Astrocyte (in vitro differentiated cells and primary cell): ENCODE data around the gene SLC6A13. TPM values are rescaled to one million over a fixed set of nuclear protein-coding genes. Genes with fewer than 3 reads are reported as not detected.

Source experiments
- DNase-seq: peaks from one replicate; pipeline ENCODE4 v3.0.0-alpha.2; 2010; ENCODE audit warnings: low read depth
- FAIRE-seq: peaks from 2 replicates; lab custom pipeline; 2011; peaks lifted over from hg19 to GRCh38; lab: Jason Lieb, UNC
- H2AFZ ChIP-seq: 2 replicates; pipeline ENCODE4 v1.6.0; 2012; ENCODE audit warnings: low read depth, low read length, inconsistent platforms
- H3K27ac ChIP-seq: 2 replicates; pipeline ENCODE4 v1.5.1; 2011; ENCODE audit warnings: low read depth, low read length, inconsistent platforms
- H3K27me3 ChIP-seq: 2 replicates; pipeline ENCODE4 v1.6.0; 2011; ENCODE audit warnings: low read length, inconsistent platforms; ENCODE audit not compliant: insufficient read depth
- H3K36me3 ChIP-seq: 2 replicates; pipeline ENCODE4 v1.5.1; 2011; ENCODE audit warnings: low read length, inconsistent platforms; ENCODE audit not compliant: insufficient read depth
- H3K4me1 ChIP-seq: 2 replicates; pipeline ENCODE4 v1.5.1; 2011; ENCODE audit warnings: low read length, inconsistent platforms; ENCODE audit not compliant: insufficient read depth
- H3K4me2 ChIP-seq: 2 replicates; pipeline ENCODE4 v1.6.0; 2012; ENCODE audit warnings: low read length, inconsistent platforms
- H3K4me3 ChIP-seq: 2 replicates; pipeline ENCODE4 v1.5.1; 2011; ENCODE audit warnings: low read depth, mild to moderate bottlenecking, low read length, inconsistent platforms; ENCODE audit not compliant: insufficient read depth
- H3K79me2 ChIP-seq: 2 replicates; pipeline ENCODE4 v1.6.0; 2012; ENCODE audit warnings: mild to moderate bottlenecking, low read length, inconsistent platforms; ENCODE audit not compliant: insufficient read depth
- H3K9ac ChIP-seq: 2 replicates; pipeline ENCODE4 v1.6.0; 2012; ENCODE audit warnings: mild to moderate bottlenecking, low read length, inconsistent platforms
- H3K9me3 ChIP-seq: 2 replicates; pipeline ENCODE4 v1.5.1; 2012; ENCODE audit warnings: low read depth, mild to moderate bottlenecking, low read length, inconsistent platforms; ENCODE audit not compliant: insufficient read depth
- H4K20me1 ChIP-seq: 2 replicates; pipeline ENCODE4 v1.6.0; 2012; ENCODE audit warnings: low read length, inconsistent platforms; ENCODE audit not compliant: insufficient read depth
- H3K27ac Mint-ChIP-seq: one replicate; pipeline ENCODE4 v1.8.0; 2021; ENCODE audit warnings: mild to moderate bottlenecking, mixed read lengths; ENCODE audit not compliant: unreplicated experiment
- H3K27me3 Mint-ChIP-seq: one replicate; pipeline ENCODE4 v1.8.0; 2021; ENCODE audit warnings: low read depth, mixed read lengths; ENCODE audit not compliant: unreplicated experiment
- H3K36me3 Mint-ChIP-seq: one replicate; pipeline ENCODE4 v1.8.0; 2021; ENCODE audit warnings: low read depth, mixed read lengths; ENCODE audit not compliant: unreplicated experiment
- H3K4me1 Mint-ChIP-seq: one replicate; pipeline ENCODE4 v1.8.0; 2021; ENCODE audit warnings: low read depth, mixed read lengths; ENCODE audit not compliant: unreplicated experiment
- H3K4me3 Mint-ChIP-seq: one replicate; pipeline ENCODE4 v1.8.0; 2021; ENCODE audit warnings: mild to moderate bottlenecking, moderate library complexity, mixed read lengths; ENCODE audit not compliant: unreplicated experiment
- H3K9me3 Mint-ChIP-seq: one replicate; pipeline ENCODE4 v1.8.0; 2021; ENCODE audit warnings: mild to moderate bottlenecking, mixed read lengths; ENCODE audit not compliant: unreplicated experiment
- EZH2 ChIP-seq: IDR thresholded peaks from 2 replicates; pipeline ENCODE4 v1.6.1; 2012; ENCODE audit warnings: mild to moderate bottlenecking, low read length, inconsistent platforms; ENCODE audit not compliant: insufficient read depth
- total RNA-seq: library from RNA; stranded (reverse); gene quantifications from 2 replicates; pipeline ENCODE4 v1.2.1, GENCODE V29; 2021
- TF ChIP-seq, protein P1 (sequence below): IDR thresholded peaks from 2 replicates; pipeline ENCODE4 v1.5.1; 2011; ENCODE audit warnings: low read depth, mild to moderate bottlenecking, inconsistent platforms, low read length, moderate library complexity; ENCODE audit not compliant: insufficient read depth

SLC6A13 gene
- total RNA-seq, 1 donor from 2014 or later, result 2.6 TPM

DNA sequence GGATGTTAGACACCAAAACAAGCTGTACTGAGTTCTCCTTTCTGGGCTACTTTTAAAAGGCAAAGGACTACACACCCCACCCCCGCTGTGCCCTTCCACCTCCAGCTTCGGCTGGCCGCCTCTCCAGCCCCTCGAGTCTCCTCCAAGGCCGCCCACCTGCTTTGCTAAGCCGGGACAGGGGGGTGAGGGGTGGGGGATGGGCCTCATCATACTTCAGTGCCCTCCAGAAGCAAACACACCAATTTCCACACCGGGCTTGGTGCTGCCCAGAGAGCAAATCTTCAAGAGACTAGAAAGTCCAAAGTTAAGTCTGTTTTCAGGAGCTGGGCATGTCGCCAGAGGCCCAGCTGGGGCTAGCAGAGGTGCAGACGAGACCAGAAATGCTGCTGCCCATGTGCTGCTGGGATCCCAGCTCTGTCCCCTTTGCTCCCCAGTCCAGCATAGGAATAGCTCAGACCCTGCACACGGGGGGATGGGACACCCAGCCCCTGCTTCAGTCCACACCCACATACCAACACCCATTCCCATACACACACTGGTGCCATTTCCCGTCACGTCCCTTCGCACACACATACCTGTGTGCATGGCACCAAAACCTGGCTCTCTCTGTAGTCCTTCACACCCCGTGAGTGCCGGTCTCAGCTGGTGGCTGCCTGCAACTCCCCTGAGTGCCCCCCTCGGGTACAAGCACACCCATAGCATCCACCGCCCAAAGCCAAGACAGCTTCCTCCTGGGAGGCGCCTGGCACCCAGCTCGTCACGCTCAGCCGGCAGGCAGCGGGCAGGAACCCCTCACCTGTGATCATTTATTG is 49.7 kb downstream of the SLC6A13 start:
- FAIRE-seq (no peak), DNase-seq (no peak)
- no peak overlapping the region for H3K9ac ChIP-seq
- Mint-ChIP-seq H3K4me3 (peak overlapping the region; percentile 6), H3K27me3 (peaks cover 42% of the 10 kb centered on the region), H3K9me3 (peaks cover 4% of the 10 kb centered on the region), H3K4me1 (peaks cover 12% of the 10 kb centered on the region), H3K27ac (no peak overlapping the region), H3K36me3 (peaks cover 13% of the 10 kb centered on the region)
- no peaks in the 10 kb centered on the region for H4K20me1 ChIP-seq
- H3K79me2 ChIP-seq, result no peaks in the 10 kb centered on the region
- no peak overlapping the region for H3K4me2 ChIP-seq
- H3K36me3 ChIP-seq, result no peaks in the 10 kb centered on the region
- peaks cover 25% of the 10 kb centered on the region for H3K27me3 ChIP-seq
- no peak overlapping the region for H2AFZ ChIP-seq
- H3K9me3 ChIP-seq, result no peaks in the 10 kb centered on the region
- H3K4me3 ChIP-seq, result no peak overlapping the region
- no peak overlapping the region for H3K27ac ChIP-seq
- no peaks in the 10 kb centered on the region for H3K4me1 ChIP-seq
- TF ChIP-seq EZH2, result peak; percentile 53
- TF ChIP-seq, protein P1, sequence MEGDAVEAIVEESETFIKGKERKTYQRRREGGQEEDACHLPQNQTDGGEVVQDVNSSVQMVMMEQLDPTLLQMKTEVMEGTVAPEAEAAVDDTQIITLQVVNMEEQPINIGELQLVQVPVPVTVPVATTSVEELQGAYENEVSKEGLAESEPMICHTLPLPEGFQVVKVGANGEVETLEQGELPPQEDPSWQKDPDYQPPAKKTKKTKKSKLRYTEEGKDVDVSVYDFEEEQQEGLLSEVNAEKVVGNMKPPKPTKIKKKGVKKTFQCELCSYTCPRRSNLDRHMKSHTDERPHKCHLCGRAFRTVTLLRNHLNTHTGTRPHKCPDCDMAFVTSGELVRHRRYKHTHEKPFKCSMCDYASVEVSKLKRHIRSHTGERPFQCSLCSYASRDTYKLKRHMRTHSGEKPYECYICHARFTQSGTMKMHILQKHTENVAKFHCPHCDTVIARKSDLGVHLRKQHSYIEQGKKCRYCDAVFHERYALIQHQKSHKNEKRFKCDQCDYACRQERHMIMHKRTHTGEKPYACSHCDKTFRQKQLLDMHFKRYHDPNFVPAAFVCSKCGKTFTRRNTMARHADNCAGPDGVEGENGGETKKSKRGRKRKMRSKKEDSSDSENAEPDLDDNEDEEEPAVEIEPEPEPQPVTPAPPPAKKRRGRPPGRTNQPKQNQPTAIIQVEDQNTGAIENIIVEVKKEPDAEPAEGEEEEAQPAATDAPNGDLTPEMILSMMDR, result no peak

DNA sequence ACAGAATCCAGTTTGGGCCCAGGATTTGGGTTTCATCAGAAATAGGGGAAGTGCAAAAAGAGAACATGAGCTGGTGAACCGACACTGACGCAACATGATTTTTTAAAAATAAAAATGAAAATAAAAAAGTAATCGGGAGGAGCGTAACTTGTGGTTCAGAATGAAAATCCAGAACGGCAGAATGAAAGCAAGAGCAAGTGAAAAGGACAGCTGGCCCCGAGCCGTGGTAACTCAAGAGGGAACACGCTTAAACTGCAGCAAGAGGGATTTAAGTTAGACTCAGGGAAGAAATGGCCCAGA is 50.3 kb downstream of the SLC6A13 start:
- Histone ChIP-seq H3K27ac (no peak overlapping the region), H3K4me3 (no peak overlapping the region), H2AFZ (no peak overlapping the region), H4K20me1 (no peaks in the 10 kb centered on the region), H3K36me3 (no peaks in the 10 kb centered on the region), H3K4me1 (no peaks in the 10 kb centered on the region), H3K79me2 (no peaks in the 10 kb centered on the region), H3K9ac (no peak overlapping the region), H3K27me3 (peaks cover 25% of the 10 kb centered on the region), H3K4me2 (no peak overlapping the region), H3K9me3 (no peaks in the 10 kb centered on the region)
- Mint-ChIP-seq H3K4me3 (no peak overlapping the region), H3K27me3 (peaks cover 41% of the 10 kb centered on the region), H3K36me3 (peaks cover 12% of the 10 kb centered on the region), H3K27ac (no peak overlapping the region), H3K4me1 (peaks cover 12% of the 10 kb centered on the region), H3K9me3 (peaks cover 4% of the 10 kb centered on the region)
- DNase-seq, result no peak
- TF ChIP-seq, protein P1, result no peak
- TF ChIP-seq EZH2, result no peak
- no peak for FAIRE-seq

DNA sequence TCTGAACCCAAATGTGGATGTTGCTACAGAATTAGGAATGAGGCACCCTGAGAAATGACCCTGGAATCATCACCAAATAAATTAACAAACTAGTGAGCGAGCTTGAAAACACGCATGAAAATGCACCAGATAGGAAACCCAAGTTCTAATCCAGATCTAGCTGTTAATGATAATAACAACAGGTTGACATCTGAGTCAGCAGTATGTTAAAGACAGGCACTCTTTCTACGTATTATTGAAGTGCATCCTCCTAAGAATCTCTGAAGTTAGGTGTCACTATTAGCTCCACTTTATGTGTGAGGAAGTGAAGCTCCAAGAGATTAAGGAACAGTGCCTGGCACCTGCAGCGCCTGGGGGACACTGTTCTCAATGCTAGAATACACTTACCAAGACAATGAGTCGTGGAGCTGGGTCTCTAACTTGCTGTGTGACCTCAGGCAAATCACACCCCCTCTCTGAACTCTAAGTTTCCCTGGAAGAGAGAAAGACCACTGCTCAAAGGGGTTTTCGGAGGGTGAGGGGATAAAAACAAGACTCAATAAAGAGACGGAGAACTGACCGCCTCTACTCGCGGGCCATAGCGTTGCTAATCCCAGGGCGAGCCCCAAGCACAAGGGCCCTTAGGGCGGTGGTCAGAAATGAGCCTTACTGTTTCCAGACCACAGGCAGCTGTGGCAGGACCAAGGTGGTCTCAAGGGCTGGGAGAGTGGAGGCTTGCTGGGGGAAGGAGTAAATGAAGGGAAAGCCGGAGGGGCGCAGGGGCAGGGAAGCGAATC is 50.8 kb downstream of the SLC6A13 start:
- TF ChIP-seq EZH2, result no peak
- TF ChIP-seq, protein P1, result no peak
- H3K4me1 Mint-ChIP-seq, result peaks cover 12% of the 10 kb centered on the region

More for the DNA sequence above, 50.8 kb downstream of the SLC6A13 start:
- no peaks in the 10 kb centered on the region for H4K20me1 ChIP-seq
- peaks cover 25% of the 10 kb centered on the region for H3K27me3 ChIP-seq
- peaks cover 12% of the 10 kb centered on the region for H3K36me3 Mint-ChIP-seq
- FAIRE-seq (no peak), DNase-seq (no peak)
- no peak overlapping the region for H3K4me2 ChIP-seq
- no peak overlapping the region for H3K4me3 Mint-ChIP-seq
- no peaks in the 10 kb centered on the region for H3K9me3 Mint-ChIP-seq
- H3K9me3 ChIP-seq, result no peaks in the 10 kb centered on the region
- peaks cover 39% of the 10 kb centered on the region for H3K27me3 Mint-ChIP-seq
- H3K79me2 ChIP-seq, result no peaks in the 10 kb centered on the region
- no peak overlapping the region for H3K27ac ChIP-seq
- no peak overlapping the region for H2AFZ ChIP-seq
- no peak overlapping the region for H3K27ac Mint-ChIP-seq
- H3K4me1 ChIP-seq, result no peaks in the 10 kb centered on the region
- H3K36me3 ChIP-seq, result no peaks in the 10 kb centered on the region
- H3K9ac ChIP-seq, result no peak overlapping the region
- H3K4me3 ChIP-seq, result no peak overlapping the region
